Measurements from ENCODE around the gene CD180.

DNA sequence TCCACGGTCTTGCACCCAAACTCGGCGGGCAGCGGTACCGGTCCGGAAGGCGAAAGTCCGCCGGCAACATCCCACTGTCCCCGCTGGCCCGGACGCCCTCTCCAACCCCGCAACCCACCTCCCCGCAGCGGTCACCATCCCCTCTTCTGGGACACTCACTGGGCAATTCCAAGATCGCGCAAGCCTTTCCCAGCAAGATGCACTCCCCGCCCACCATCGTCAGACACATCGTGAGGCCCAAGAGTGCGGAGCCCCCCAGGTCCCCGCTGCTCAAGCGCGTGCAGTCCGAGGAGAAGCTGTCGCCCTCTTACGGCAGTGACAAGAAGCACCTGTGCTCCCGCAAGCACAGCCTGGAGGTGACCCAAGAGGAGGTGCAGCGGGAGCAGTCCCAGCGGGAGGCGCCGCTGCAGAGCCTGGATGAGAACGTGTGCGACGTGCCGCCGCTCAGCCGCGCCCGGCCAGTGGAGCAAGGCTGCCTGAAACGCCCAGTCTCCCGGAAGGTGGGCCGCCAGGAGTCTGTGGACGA, 33.3 kb downstream of the CD180 start:
- TF ChIP-seq POLR2AphosphoS5 (IDR thresholded peaks at IDR 0.05) (no peak), POLR2A (IDR thresholded peaks at IDR 0.05) (no peak)
- TF ChIP-seq, protein P1, sequence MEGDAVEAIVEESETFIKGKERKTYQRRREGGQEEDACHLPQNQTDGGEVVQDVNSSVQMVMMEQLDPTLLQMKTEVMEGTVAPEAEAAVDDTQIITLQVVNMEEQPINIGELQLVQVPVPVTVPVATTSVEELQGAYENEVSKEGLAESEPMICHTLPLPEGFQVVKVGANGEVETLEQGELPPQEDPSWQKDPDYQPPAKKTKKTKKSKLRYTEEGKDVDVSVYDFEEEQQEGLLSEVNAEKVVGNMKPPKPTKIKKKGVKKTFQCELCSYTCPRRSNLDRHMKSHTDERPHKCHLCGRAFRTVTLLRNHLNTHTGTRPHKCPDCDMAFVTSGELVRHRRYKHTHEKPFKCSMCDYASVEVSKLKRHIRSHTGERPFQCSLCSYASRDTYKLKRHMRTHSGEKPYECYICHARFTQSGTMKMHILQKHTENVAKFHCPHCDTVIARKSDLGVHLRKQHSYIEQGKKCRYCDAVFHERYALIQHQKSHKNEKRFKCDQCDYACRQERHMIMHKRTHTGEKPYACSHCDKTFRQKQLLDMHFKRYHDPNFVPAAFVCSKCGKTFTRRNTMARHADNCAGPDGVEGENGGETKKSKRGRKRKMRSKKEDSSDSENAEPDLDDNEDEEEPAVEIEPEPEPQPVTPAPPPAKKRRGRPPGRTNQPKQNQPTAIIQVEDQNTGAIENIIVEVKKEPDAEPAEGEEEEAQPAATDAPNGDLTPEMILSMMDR (IDR thresholded peaks at IDR 0.05): no peak

Measured in breast epithelium (tissue), 3 donors.